HG03460 (cell line): ENCODE data around the gene LRP1B.
"Not testable (repeated sequence)": the region's sequence is repeated elsewhere in the genome, so short reads cannot be mapped to it uniquely, and the experiment has no call there.

Experiments
- ATAC-seq: cut with Tn5 transposase; IDR thresholded peaks from one replicate; pipeline ENCODE4 v1.9.1; 2021; ENCODE audit not compliant: unreplicated experiment

Gene LRP1B

DNA sequence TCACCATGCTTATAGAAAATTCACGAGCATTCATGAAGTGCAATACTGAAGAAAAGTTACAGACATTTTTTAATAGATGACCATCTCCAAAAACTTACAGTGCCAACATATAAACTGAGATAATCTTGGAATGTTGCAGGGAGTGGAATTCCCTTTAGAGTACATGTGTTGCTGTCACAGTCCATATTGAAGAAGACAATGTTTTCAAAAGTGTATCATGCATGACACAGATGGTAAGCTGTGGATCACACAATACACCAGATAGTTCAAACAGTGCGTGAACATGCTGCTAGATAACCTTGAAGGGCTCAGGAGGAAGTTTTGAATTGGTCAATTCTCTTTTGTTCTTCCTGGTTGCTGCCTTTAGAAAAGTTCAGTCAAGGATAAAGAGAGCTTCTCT lies 1706.3 kb downstream of the LRP1B start:
- no peak for ATAC-seq

DNA sequence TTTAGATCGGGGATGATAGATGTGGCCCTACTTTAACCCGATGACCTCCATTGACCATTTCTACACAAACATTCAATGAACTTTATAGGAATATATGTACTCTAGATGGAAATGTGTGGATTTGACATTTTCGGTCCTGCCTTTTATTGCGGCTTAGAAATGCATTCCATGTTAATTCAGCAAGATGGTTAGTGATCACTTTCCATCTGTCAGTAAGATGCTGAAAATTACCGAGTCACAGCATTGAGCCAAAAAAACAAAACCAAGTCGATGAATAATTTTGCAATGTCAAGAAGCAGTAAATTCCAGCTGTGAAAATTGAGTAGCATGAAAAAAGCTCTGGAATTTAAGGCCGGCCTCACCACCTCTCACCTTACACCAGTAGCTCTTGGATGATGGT lies 1708.1 kb downstream of the LRP1B start:
- ATAC-seq, result no peak

DNA sequence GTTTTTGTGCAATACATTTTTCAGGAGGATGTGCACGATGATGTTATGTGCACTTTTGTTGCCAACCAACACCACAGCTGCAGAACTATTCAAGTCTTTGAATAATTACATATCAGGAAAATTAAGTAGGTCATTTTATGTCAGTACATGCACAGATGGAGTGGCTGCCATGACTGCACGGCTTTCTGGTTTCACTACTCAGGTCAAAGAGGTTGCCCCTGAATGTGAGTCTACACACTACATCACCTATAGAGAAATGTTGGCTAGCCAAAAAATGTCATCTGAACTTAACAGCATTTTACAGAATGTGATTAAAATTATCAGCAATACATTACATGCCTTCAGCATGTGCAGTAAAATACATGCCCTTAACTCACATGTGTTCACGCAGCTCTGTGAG lies 1713.3 kb downstream of the LRP1B start:
- no peak for ATAC-seq

- no peak for ATAC-seq
Measured at GRCh38 chr2:140416577-140416976, 1714.2 kb downstream of the LRP1B start.

DNA sequence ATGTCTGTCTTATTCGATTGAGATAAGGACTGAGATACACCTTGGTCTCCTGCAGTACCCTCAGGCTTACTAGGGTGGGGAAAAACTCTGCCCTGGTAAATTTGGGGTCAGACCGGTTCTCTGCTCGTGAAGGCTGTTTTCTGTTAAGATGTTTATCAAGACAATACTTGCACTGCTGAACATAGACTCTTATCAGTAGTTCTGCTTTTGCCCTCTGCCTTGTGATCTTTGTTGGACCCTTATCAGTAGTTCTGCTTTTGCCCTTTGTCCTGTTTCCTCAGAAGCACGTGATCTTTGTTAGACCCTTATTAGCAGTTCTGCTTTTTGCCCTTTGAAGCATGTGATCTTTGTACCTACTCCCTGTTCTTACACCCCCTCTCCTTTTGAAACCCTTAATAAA lies 1715.8 kb downstream of the LRP1B start:
- ATAC-seq, result not testable (repeated sequence)

GRCh38 chr2:140410695-140411094 lies 1720.1 kb downstream of the LRP1B start:
- no peak for ATAC-seq

GRCh38 chr2:140401056-140401455 lies 1729.8 kb downstream of the LRP1B start:
- no peak for ATAC-seq

DNA sequence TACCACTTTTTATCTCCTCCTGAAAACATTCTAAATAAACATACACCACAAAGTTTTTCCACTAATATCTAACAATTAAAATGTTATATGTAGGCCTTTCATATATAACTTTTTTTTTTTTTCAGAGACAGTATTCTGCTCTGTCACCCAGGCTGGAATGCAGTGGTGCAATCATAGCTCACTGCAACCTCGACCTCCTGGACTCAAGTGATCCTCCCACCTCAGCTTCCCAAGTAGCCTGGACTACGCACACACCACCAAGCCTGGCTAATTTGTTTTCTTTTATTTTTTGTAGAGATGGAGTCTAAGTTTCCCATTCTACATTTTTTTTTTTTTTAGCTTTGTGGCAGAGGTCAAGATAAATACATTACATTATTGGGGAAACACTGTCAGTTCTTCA lies 1738.0 kb downstream of the LRP1B start:
- no peak for ATAC-seq

- no peak for ATAC-seq
Measured at GRCh38 chr2:140384946-140385345, 1745.9 kb downstream of the LRP1B start.

- no peak for ATAC-seq
Measured at GRCh38 chr2:140383781-140384180, 1747.0 kb downstream of the LRP1B start.

DNA sequence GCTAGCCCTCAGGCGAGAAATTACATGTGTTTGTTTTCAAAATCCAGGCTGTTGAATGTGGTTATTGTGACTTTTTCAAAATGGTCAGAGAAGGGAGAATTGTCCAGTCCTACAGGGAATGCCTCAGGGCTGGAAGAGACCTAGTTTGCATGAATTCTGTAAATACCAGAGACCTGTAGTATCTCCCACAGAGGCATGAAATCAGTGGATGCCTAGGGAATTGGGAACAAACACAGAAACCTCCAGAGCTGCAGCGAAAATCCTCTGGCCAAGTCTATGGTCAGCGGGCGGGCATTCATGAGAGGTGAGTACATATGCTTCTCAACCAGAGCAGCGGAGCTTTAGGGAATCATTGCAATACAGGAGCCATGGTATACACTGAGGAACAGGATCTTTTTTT lies 1754.1 kb downstream of the LRP1B start:
- no peak for ATAC-seq

DNA sequence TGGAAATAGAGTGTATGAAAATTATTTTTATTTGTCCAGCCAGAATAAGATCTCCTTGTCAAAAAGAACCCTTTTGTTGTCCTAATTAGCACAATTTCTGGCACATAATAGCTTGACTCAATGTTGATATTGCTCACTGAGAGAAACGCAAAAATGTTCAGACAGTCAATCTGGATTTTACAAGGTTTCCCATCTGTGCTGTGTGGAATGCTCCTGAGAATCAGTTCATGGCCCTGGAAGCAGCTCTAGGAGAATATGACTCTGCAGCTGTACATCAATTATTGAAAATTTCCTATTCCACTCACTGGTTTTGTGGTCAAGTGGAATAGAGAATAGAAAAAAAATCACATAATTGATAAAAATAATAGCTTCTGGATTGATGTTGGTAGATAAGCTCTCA lies 1767.7 kb downstream of the LRP1B start:
- no peak for ATAC-seq

- no peak for ATAC-seq
Measured at GRCh38 chr2:140362361-140362760, 1768.5 kb downstream of the LRP1B start.

- no peak for ATAC-seq
Measured at GRCh38 chr2:140359056-140359771, 1771.6 kb downstream of the LRP1B start.

DNA sequence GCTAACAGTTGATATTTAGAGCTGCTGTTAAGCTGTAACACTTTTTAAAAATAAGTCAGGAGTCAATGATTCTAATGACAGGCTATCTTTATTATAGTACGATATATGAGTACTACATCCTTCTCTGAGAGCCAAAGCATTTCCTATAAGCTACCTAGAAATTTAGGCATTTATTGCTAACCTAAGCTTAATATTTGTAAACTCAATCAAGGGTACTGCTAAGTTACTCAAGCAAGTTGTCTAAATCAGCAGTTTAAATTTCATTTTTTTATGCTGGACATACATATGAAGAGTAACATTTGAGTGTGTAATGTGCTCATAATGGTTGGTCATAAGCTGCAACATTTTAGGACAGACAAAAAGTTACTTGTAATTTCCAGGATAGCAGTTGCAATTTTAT lies 1774.1 kb downstream of the LRP1B start:
- ATAC-seq, result no peak

GRCh38 chr2:140355511-140356090 lies 1775.2 kb downstream of the LRP1B start:
- no peak for ATAC-seq

- ATAC-seq, result no peak
Measured at GRCh38 chr2:140354544-140354943, 1776.3 kb downstream of the LRP1B start.

- no peak for ATAC-seq
Measured at GRCh38 chr2:140353541-140353940, 1777.3 kb downstream of the LRP1B start.

DNA sequence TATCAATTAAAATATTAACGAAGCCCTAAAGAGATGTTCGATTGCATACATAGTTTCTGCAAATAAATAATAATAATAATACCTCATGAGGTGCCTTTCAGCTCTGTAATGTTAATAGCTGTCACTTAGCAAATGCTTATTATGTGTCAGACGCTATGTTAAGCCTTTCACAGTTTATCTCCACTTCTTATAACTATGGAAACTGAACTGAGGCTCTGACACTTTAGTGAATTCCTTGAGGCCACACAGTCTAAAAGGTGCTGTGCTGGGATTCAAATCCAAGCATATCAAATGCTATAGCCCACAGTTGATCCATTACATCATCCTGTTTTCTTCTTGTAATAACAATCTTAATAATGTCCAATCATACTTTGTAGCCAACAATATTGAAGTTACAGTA lies 1779.1 kb downstream of the LRP1B start:
- ATAC-seq, result no peak

DNA sequence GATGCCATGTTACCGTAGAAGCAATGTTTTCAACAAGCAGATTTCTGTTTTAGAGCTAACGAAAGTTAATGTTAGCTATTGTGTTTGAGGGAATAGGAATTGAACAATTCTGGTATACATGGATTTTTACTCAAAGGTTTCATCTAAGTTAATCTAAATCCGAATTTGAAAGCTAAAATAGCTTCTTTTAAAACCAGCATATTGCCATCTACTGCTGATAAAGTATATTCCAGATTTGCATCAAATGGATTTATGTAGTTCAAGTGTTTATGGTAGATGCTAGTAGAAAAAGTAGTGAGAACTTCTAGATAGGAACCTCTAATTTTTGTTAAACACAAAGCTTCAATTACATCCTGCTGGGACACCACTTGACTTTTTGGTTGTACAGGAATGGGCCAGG lies 1781.1 kb downstream of the LRP1B start:
- ATAC-seq, result no peak

DNA sequence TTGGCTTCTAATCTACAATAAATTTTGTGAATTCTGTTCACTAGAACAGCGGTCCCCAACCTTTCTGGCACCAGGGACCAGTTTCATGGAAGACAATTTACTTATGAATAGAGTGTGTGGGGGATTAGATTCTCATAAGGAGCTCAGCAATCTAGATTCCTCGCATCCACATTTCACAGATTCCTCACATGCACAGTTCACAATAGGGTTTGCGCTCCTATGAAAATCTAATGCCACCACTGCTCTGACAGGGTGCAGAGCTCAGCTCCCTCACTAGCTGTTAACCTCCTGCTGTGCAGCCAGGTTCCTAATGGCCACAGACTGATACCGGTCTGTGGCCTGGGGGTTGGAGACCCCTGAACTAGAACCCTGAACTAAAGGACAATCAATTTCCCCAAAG lies 1782.0 kb downstream of the LRP1B start:
- no peak for ATAC-seq

DNA sequence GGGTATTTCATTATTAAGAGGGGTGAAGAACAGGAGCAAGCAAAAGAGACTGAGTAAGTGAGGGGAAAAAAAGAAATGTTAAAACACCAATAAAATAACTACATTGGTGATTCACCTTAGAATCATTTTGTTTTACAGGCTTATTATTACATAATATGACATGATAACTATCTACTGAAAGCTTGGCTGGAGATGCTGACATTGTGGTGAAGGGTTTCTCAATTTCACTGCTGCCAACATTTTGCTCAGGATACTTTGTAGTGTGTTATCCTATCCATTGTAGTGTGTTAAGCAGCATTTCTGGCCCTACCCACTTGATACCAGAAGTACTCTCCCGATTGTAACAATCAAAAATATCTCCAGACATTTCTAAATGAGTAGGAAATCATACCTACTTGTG lies 1786.0 kb downstream of the LRP1B start:
- ATAC-seq, result no peak

GRCh38 chr2:140344266-140344665 lies 1786.5 kb downstream of the LRP1B start:
- not testable (repeated sequence) for ATAC-seq
